Gastrocnemius medialis (tissue), 4 donors: ENCODE measurements around the gene C1QL4. TPM values are rescaled to one million over a fixed set of nuclear protein-coding genes. Genes with fewer than 3 reads are reported as not detected.

Experiments used
- ATAC-seq, 2 donors: fragments of 150-250 bp; one replicate each; pipeline ENCODE4 v1.9.1; 2016
- DNase-seq, 2 donors: peaks; one replicate each; pipeline ENCODE4 v3.0.0-alpha.2; 2019
- H3K27ac ChIP-seq, 4 donors: fragments of 200-600 bp; sonication (generic); 1 replicate in 1 of 4; 2 replicates in 3 of 4; pipeline ENCODE4 v1.5.1; 2016 to 2018; ENCODE audit warnings: mild to moderate bottlenecking in 2 of 4, moderate library complexity in 1 of 4
- H3K27me3 ChIP-seq, 3 donors: fragments of 200-600 bp; sonication (generic) in 2 of 3; 1 replicate in 1 of 3; 2 replicates in 2 of 3; pipeline versions ENCODE4 v1.5.1 to v1.6.0; 2016 to 2019; ENCODE audit warnings: mild to moderate bottlenecking in 1 of 3, moderate library complexity in 1 of 3
- H3K36me3 ChIP-seq, 2 donors: fragments of 200-600 bp; sonication (generic) in 1 of 2; one replicate each; pipeline ENCODE4 v1.5.1; 2017 to 2018
- H3K4me1 ChIP-seq, 2 donors: fragments of 200-600 bp; sonication (generic) in 1 of 2; one replicate each; pipeline ENCODE4 v1.5.1; 2016 to 2017; ENCODE audit warnings: mild to moderate bottlenecking in 2 of 2
- H3K4me3 ChIP-seq, 4 donors: fragments of 200-600 bp; sonication (generic) in 3 of 4; 1 replicate in 1 of 4; 2 replicates in 3 of 4; pipeline ENCODE4 v1.5.1; 2016 to 2019; ENCODE audit warnings: mild to moderate bottlenecking in 2 of 4
- H3K9me3 ChIP-seq, 3 donors: fragments of 200-600 bp; sonication (generic) in 2 of 3; 1 replicate in 1 of 3; 2 replicates in 2 of 3; pipeline ENCODE4 v1.5.1; 2016 to 2019
- POLR2A ChIP-seq, 2 donors: fragments of 450-650 bp; IDR thresholded peaks; one replicate each; pipeline ENCODE4 v1.6.1; 2017; ENCODE audit warnings: antibody characterized with exemption in 2 of 2, mild to moderate bottlenecking in 2 of 2, moderate library complexity in 2 of 2
- in situ Hi-C, 4 donors: fragments of 200-750 bp; cut with MboI; loops; one replicate each; pipeline versions ENCODE4 v1.15.0 to v1.8.0; 2017; ENCODE audit warnings: low sequenced_read_pairs in 4 of 4
- intact Hi-C: fragments of 100-400 bp; cut with DNase I; formaldehyde crosslinking; loops from one replicate; pipeline ENCODE4 v1.15.1; 2023; ENCODE audit warnings: low total_unique reads
- total RNA-seq, 4 donors: library from RNA; depleted of rRNA; stranded (reverse); fragments of >200 nt; gene quantifications; one replicate each; pipeline versions ENCODE4 v1.1.0 to v1.2.3, GENCODE V29; 2016
- TF ChIP-seq, protein P1 (sequence below), 5 experiments: fragments of 450-650 bp in 3 of 5; fragments of 200-600 bp in 2 of 5; sonication (generic) in 2 of 5; IDR thresholded peaks in 4 of 5; conservative IDR thresholded peaks in 1 of 5; 1 replicate in 4 of 5; 2 replicates in 1 of 5; pipeline ENCODE4 v1.5.1; 2016 to 2019; ENCODE audit warnings: antibody characterized with exemption in 5 of 5, mild to moderate bottlenecking in 3 of 5, moderate library complexity in 3 of 5

The C1QL4 gene
- total RNA-seq, 4 donors from 2014 or later = not detected

DNA sequence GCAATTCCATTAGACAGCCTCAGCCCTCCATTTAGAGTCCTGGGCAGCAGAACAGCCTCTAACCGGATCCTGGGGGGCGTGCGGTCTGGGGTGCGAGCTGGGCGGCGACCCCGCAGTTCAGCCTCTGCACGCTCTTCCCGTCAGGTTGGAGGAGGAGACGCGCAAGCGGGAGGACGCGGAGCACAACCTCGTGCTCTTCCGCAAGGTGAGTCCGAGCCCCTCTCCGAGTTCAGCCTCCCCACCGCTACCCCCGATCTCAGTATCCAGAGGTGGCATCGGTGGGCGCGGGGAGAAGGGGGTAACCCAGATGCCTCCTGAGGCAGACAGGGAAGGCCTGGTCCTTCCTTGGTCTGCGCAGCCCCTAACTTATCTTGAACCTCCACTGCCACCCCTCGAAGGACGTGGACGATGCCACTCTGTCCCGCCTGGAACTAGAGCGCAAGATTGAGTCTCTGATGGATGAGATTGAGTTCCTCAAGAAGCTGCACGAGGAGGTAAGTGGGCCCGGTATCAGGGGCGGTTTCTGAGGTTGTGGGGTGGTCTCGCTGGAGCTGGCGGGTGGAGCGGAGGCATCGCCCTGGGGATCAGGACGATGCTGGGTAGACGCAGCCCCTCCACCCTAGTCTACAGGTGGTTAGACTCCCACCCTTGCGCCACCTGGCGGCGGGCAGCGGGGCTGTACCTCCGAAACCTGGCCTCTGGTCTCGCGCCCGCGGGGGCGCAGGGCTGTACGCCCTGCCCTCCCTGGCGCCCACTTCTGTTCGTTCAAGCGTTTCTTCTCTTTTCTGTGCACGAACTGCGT, 40.8 kb downstream of the C1QL4 start:
- Histone ChIP-seq H3K9me3 (no peaks in the 10 kb centered on the region), H3K4me1 (peaks cover 0 to 11% of the 10 kb centered on the region in 2 donors), H3K4me3 (peak overlapping the region in 3 of 4 donors; percentile 13 to 52 (median 25)), H3K27me3 (peaks cover 45 to 47% (median 46%) of the 10 kb centered on the region in 3 donors), H3K36me3 (no peaks in the 10 kb centered on the region), H3K27ac (no peak overlapping the region)
- TF ChIP-seq POLR2A (IDR thresholded peaks at IDR 0.05) = no peak
- TF ChIP-seq, protein P1, sequence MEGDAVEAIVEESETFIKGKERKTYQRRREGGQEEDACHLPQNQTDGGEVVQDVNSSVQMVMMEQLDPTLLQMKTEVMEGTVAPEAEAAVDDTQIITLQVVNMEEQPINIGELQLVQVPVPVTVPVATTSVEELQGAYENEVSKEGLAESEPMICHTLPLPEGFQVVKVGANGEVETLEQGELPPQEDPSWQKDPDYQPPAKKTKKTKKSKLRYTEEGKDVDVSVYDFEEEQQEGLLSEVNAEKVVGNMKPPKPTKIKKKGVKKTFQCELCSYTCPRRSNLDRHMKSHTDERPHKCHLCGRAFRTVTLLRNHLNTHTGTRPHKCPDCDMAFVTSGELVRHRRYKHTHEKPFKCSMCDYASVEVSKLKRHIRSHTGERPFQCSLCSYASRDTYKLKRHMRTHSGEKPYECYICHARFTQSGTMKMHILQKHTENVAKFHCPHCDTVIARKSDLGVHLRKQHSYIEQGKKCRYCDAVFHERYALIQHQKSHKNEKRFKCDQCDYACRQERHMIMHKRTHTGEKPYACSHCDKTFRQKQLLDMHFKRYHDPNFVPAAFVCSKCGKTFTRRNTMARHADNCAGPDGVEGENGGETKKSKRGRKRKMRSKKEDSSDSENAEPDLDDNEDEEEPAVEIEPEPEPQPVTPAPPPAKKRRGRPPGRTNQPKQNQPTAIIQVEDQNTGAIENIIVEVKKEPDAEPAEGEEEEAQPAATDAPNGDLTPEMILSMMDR (IDR thresholded peaks at IDR 0.05 in 4 of 5, conservative IDR thresholded peaks at IDR 0.05 in 1 of 5) = peak; percentile 9 to 58 (median 42)
- no peak for ATAC-seq
- DNase-seq = no peak
- intact Hi-C loops = no loop called here
- in situ Hi-C loops = no loop called here

DNA sequence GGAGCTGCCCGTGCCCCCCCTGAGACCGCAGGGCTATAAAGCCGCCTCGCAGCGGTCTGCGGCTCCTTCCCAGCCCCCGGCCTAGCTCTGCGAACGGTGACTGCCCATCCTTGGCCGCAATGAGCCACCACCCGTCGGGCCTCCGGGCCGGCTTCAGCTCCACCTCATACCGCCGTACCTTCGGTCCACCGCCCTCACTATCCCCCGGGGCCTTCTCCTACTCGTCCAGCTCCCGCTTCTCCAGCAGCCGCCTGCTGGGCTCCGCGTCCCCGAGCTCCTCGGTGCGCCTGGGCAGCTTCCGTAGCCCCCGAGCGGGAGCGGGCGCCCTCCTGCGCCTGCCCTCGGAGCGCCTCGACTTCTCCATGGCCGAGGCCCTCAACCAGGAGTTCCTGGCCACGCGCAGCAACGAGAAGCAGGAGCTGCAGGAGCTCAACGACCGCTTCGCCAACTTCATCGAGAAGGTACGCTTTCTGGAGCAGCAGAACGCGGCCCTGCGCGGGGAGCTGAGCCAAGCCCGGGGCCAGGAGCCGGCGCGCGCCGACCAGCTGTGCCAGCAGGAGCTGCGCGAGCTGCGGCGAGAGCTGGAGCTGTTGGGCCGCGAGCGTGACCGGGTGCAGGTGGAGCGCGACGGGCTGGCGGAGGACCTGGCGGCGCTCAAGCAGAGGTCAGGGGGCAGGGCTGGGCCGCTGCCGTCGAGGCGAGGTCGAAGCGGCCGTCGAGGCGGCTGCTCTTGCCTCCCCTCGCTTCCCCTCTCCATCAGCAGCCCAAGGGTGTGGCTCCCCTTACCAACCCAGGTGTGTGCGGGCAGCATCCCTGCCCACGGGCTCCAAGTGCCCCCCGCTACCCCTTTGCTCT, 41.7 kb downstream of the C1QL4 start, which contains the start of gene PRPH:
Gene PRPH, plus strand, starts transcription at position 66 of the 855 bp plus-strand sequence. Its CDS starts 54 bp downstream, at position 120.
- no peaks in the 10 kb centered on the region for H3K36me3 ChIP-seq
- H3K4me3 ChIP-seq = no peak within 1 kb of the TSS
- ATAC-seq = no peak
- TF ChIP-seq, protein P1 (IDR thresholded peaks at IDR 0.05 in 4 of 5, conservative IDR thresholded peaks at IDR 0.05 in 1 of 5) = no peak
- no peak for TF ChIP-seq POLR2A (IDR thresholded peaks at IDR 0.05)
- H3K9me3 ChIP-seq = no peaks in the 10 kb centered on the region
- H3K27me3 ChIP-seq = peaks cover 41 to 46% (median 43%) of the 10 kb centered on the region in 3 donors
- in situ Hi-C loops = no loop called here
- DNase-seq = no peak
- H3K4me1 ChIP-seq = peaks cover 0 to 11% of the 10 kb centered on the region in 2 donors
- intact Hi-C loops = no loop called here
- H3K27ac ChIP-seq = no peak within 1 kb of the TSS

DNA sequence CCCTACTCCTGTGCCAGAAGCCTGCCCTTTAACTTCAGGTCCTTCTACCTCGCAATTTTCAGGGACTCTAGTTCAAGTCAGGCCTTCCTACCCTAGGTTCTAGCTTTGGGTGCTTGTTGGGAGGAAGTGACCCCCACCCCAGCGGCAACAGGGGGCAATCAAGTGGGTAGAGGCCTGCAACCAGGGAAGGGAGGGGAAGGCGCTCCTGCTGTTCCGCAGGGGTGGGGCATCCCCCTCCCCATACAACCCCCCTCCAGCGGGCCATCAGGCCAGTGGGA, 42.2 kb downstream of the C1QL4 start:
- H3K9me3 ChIP-seq = no peaks in the 10 kb centered on the region
- peaks cover 0 to 11% of the 10 kb centered on the region in 2 donors for H3K4me1 ChIP-seq
- intact Hi-C loops (no loop called here), in situ Hi-C loops (no loop called here)
- TF ChIP-seq POLR2A (IDR thresholded peaks at IDR 0.05) = no peak
- TF ChIP-seq, protein P1 (IDR thresholded peaks at IDR 0.05 in 4 of 5, conservative IDR thresholded peaks at IDR 0.05 in 1 of 5) = no peak
- H3K27ac ChIP-seq = no peak overlapping the region
- H3K27me3 ChIP-seq = peaks cover 41 to 46% (median 43%) of the 10 kb centered on the region in 3 donors
- H3K36me3 ChIP-seq = no peaks in the 10 kb centered on the region
- ATAC-seq (no peak), DNase-seq (no peak)
- no peak overlapping the region for H3K4me3 ChIP-seq

DNA sequence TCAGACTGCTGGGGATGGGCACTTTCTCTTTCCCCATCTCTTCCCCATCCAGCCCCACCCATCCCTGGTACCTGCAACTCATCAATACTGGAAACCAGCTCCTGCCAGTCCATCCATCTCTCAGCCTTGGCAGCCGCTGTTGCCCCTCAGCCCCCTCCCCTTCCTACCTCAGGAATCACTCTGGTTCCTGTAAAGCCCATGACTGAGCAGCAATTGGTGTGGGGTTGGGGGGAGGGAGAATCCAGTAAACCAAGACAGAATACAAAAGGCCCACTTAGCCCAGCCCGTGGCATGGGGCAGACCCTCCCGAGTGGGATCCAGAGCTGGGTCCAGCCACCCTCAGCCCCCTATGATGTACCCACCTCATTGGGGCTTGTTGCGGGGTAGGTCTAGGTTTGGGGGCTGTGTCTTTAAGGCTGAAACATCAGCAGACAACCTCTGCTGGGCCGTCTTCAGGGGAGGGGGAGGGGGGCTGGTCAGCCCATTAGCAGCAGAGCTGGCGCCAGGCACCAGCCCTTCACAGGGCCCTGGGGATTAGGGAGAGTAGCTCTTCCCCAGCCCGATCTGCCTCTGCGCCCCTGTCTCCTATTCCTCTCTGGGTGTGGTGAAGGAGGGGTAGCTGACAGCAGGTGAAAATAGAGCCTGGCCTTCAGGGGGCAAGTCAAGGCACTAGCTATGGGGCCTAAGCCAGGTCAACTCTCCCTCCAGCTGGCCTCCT, 42.7 kb downstream of the C1QL4 start:
- in situ Hi-C loops (no loop called here), intact Hi-C loops (no loop called here)
- ATAC-seq = no peak
- Histone ChIP-seq H3K4me1 (peaks cover 0 to 11% of the 10 kb centered on the region in 2 donors), H3K36me3 (no peaks in the 10 kb centered on the region), H3K27me3 (peaks cover 40 to 42% (median 41%) of the 10 kb centered on the region in 3 donors), H3K27ac (no peak overlapping the region), H3K4me3 (no peak overlapping the region), H3K9me3 (no peaks in the 10 kb centered on the region)
- TF ChIP-seq, protein P1 (IDR thresholded peaks at IDR 0.05 in 4 of 5, conservative IDR thresholded peaks at IDR 0.05 in 1 of 5) = no peak
- no peak for TF ChIP-seq POLR2A (IDR thresholded peaks at IDR 0.05)
- no peak for DNase-seq
